Stimulated activated naive CD8-positive, alpha-beta T cell treated with anti-CD3 and anti-CD28 coated beads, Interleukin-15, amount 100 ng/mL, for 72 hours (primary cell): ENCODE data around the gene CADPS2.

ENCODE experiments used
- ATAC-seq: fragments of 150-1000 bp; cut with Tn5 transposase; 2 replicates; pipeline ENCODE4 v1.10.0; 2021; ENCODE audit warnings: mild to moderate bottlenecking, moderate library complexity
- DNase-seq, 2 donors: peaks; one replicate each; pipeline ENCODE4 v3.0.0; 2021 to 2022
- H3K27ac Mint-ChIP-seq, 2 donors: one replicate each; pipeline ENCODE4 v1.8.0; 2022; ENCODE audit warnings: mild to moderate bottlenecking in 2 of 2, mixed read lengths in 2 of 2, moderate library complexity in 2 of 2
- H3K27me3 Mint-ChIP-seq: one replicate; pipeline ENCODE4 v1.8.0; 2022; ENCODE audit warnings: mixed read lengths
- H3K4me1 Mint-ChIP-seq: one replicate; pipeline ENCODE4 v1.8.0; 2022; ENCODE audit warnings: mild to moderate bottlenecking, mixed read lengths
- H3K4me3 Mint-ChIP-seq, 2 donors: one replicate each; pipeline ENCODE4 v1.8.0; 2022; ENCODE audit warnings: mild to moderate bottlenecking in 2 of 2, mixed read lengths in 2 of 2, moderate library complexity in 1 of 2
- H3K9me3 Mint-ChIP-seq, 2 donors: one replicate each; pipeline ENCODE4 v1.8.0; 2022; ENCODE audit warnings: mixed read lengths in 2 of 2

The CADPS2 gene

GRCh38 chr7:122604251-122604650, 282.0 kb downstream of the CADPS2 start:
- H3K4me3 Mint-ChIP-seq = no peak overlapping the region
- H3K9me3 Mint-ChIP-seq = no peaks in the 10 kb centered on the region
- H3K27ac Mint-ChIP-seq = peak overlapping the region in 1 of 2 donors; percentile 76
- H3K27me3 Mint-ChIP-seq = no peaks in the 10 kb centered on the region
- no peak for DNase-seq
- no peaks in the 10 kb centered on the region for H3K4me1 Mint-ChIP-seq
- no peak for ATAC-seq

DNA sequence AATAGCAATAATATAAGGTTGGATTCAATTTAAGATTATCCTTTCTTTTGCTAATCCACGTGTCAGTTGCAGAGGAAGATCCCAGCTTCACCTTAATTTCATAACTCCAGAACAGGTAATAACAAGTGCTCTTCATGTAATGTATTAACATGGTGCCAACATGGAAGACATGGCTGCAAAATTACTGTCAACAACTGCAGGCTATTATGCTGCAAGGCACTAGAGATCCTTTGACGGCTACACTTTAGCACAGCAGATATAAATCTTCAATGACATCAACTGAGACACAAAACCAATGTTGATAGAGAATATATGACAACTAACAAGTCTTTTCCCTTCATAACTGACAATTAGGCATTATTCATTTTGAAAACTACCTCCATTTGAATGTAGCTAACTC, 283.5 kb downstream of the CADPS2 start:
- H3K27ac Mint-ChIP-seq = no peak overlapping the region
- no peak for DNase-seq
- H3K27me3 Mint-ChIP-seq = no peaks in the 10 kb centered on the region
- ATAC-seq = no peak
- no peaks in the 10 kb centered on the region for H3K4me1 Mint-ChIP-seq
- H3K9me3 Mint-ChIP-seq = no peaks in the 10 kb centered on the region
- no peak overlapping the region for H3K4me3 Mint-ChIP-seq

GRCh38 chr7:122600630-122601029, 285.6 kb downstream of the CADPS2 start:
- Mint-ChIP-seq H3K27me3 (no peaks in the 10 kb centered on the region), H3K4me3 (no peak overlapping the region), H3K9me3 (no peaks in the 10 kb centered on the region), H3K4me1 (no peaks in the 10 kb centered on the region), H3K27ac (no peak overlapping the region)
- DNase-seq = no peak
- no peak for ATAC-seq

DNA sequence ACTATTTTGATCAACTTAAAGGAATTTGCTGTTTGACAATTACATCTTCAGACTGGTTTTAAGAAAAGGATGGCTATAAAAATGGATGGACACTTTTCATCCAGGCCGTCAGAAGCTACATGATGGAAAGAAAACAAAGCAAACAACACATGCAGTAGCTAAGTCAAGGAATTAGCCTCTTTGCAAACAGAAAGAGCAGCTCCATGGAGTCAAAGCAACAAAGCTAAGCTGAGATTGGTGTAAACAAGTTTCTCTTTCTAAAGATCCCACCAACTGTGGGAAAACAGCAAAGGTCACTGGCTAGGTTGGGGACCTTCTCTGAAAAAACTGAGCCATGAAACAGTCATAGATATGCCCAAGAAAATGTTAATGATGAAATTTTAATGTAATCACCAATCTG, 286.2 kb downstream of the CADPS2 start:
- no peaks in the 10 kb centered on the region for H3K9me3 Mint-ChIP-seq
- no peak for ATAC-seq
- H3K27me3 Mint-ChIP-seq = no peaks in the 10 kb centered on the region
- H3K4me1 Mint-ChIP-seq = no peaks in the 10 kb centered on the region
- DNase-seq = no peak
- H3K27ac Mint-ChIP-seq = no peak overlapping the region
- no peak overlapping the region for H3K4me3 Mint-ChIP-seq

GRCh38 chr7:122597277-122597676, 289.0 kb downstream of the CADPS2 start:
- Mint-ChIP-seq H3K27ac (no peak overlapping the region), H3K4me1 (no peaks in the 10 kb centered on the region), H3K4me3 (no peak overlapping the region), H3K9me3 (peaks cover 0 to 5% of the 10 kb centered on the region in 2 donors), H3K27me3 (no peaks in the 10 kb centered on the region)
- DNase-seq (no peak), ATAC-seq (no peak)

GRCh38 chr7:122595885-122596284, 290.4 kb downstream of the CADPS2 start:
- ATAC-seq = no peak
- no peak overlapping the region for H3K4me3 Mint-ChIP-seq
- no peak for DNase-seq
- no peaks in the 10 kb centered on the region for H3K27me3 Mint-ChIP-seq
- H3K9me3 Mint-ChIP-seq = peaks cover 0 to 5% of the 10 kb centered on the region in 2 donors
- no peak overlapping the region for H3K27ac Mint-ChIP-seq
- no peaks in the 10 kb centered on the region for H3K4me1 Mint-ChIP-seq

DNA sequence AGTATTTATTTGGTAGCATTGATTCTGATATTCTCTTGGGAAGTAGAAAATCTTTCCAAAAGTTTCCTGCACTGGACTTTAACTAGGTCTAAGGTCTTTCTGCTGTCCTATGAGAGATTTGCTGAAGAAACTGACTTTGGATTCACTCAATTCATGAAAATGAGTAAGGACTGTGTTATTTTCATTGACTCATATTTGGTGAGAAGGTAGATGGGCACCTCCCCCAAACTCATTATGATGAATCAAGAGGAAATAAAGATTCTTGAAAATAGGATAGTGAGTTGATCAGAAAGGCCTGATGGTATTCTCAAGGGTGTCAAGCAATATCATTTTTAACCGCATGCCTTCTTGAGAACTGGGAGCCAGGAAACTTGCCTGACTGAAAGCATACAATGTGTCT, 297.6 kb downstream of the CADPS2 start:
- no peak overlapping the region for H3K4me3 Mint-ChIP-seq
- H3K27ac Mint-ChIP-seq = no peak overlapping the region
- ATAC-seq (no peak), DNase-seq (no peak)
- H3K4me1 Mint-ChIP-seq = no peaks in the 10 kb centered on the region
- no peaks in the 10 kb centered on the region for H3K27me3 Mint-ChIP-seq
- H3K9me3 Mint-ChIP-seq = peaks cover 0 to 3% of the 10 kb centered on the region in 2 donors

- DNase-seq = no peak
- H3K4me3 Mint-ChIP-seq = no peak overlapping the region
These were observed 301.5 kb downstream of the CADPS2 start for GRCh38 chr7:122584676-122585251.

DNA sequence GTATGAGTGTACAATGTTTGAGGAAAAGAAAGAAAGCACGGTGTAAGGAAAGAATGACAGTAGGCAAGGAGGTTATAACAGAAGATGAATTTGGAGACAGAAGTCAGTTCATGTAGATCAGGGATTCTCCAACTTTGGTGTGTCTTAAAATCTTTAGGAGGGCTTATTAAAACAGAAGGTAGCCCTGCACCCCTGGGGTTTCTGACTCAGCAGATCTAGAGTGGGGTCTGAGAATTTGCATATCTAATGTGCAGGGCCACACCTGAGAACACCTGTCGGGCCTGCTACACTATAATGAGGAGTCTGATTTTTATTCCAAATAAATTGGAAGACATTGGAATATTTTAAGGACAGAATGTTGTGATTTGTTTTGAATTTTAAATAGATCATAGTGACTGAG, 307.9 kb downstream of the CADPS2 start:
- H3K4me3 Mint-ChIP-seq = no peak overlapping the region
- H3K9me3 Mint-ChIP-seq = peaks cover 0 to 6% of the 10 kb centered on the region in 2 donors
- H3K27ac Mint-ChIP-seq = no peak overlapping the region
- no peak for ATAC-seq
- H3K4me1 Mint-ChIP-seq = no peaks in the 10 kb centered on the region
- no peaks in the 10 kb centered on the region for H3K27me3 Mint-ChIP-seq
- no peak for DNase-seq

More at GRCh38 chr7:122584676-122585251, 301.5 kb downstream of the CADPS2 start:
- Mint-ChIP-seq H3K4me1 (no peaks in the 10 kb centered on the region), H3K27ac (no peak overlapping the region), H3K9me3 (no peaks in the 10 kb centered on the region), H3K27me3 (no peaks in the 10 kb centered on the region)
- ATAC-seq = no peak

GRCh38 chr7:122577449-122578003, 308.7 kb downstream of the CADPS2 start:
- no peak for ATAC-seq
- Mint-ChIP-seq H3K27me3 (no peaks in the 10 kb centered on the region), H3K27ac (no peak overlapping the region), H3K4me1 (no peaks in the 10 kb centered on the region), H3K9me3 (peaks cover 0 to 6% of the 10 kb centered on the region in 2 donors), H3K4me3 (no peak overlapping the region)
- no peak for DNase-seq

DNA sequence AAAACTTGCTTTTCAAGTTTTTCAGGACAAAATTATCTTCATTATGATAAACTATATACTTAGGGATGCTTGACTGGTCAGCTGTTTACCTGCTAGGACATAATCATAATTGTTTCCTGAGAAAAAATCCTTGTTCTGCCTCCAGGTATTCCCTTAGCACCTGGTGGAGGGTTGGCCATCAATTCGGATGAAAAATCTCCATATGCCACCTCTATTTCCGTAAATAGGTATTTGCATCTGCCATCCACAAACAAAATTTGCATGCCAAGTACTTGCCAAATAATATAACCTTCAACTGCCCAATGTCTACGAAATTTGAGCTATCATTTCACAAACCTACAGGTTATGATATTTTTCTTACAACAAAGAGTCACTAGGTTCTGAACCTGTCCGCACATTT, 313.6 kb downstream of the CADPS2 start:
- peaks cover 2 to 6% of the 10 kb centered on the region in 2 donors for H3K9me3 Mint-ChIP-seq
- H3K4me1 Mint-ChIP-seq = no peaks in the 10 kb centered on the region
- DNase-seq (no peak), ATAC-seq (no peak)
- H3K27ac Mint-ChIP-seq = no peak overlapping the region
- H3K27me3 Mint-ChIP-seq = no peaks in the 10 kb centered on the region
- no peak overlapping the region for H3K4me3 Mint-ChIP-seq

GRCh38 chr7:122561326-122561725, 324.9 kb downstream of the CADPS2 start:
- Mint-ChIP-seq H3K27me3 (no peaks in the 10 kb centered on the region), H3K4me3 (no peak overlapping the region), H3K9me3 (peaks cover 5 to 7% of the 10 kb centered on the region in 2 donors), H3K27ac (no peak overlapping the region), H3K4me1 (no peaks in the 10 kb centered on the region)
- ATAC-seq (no peak), DNase-seq (no peak)

- ATAC-seq (no peak), DNase-seq (no peak)
- Mint-ChIP-seq H3K9me3 (peaks cover 0 to 5% of the 10 kb centered on the region in 2 donors), H3K4me3 (no peak overlapping the region), H3K27ac (no peak overlapping the region), H3K27me3 (no peaks in the 10 kb centered on the region), H3K4me1 (no peaks in the 10 kb centered on the region)
These were observed 329.3 kb downstream of the CADPS2 start for GRCh38 chr7:122556873-122557542.

DNA sequence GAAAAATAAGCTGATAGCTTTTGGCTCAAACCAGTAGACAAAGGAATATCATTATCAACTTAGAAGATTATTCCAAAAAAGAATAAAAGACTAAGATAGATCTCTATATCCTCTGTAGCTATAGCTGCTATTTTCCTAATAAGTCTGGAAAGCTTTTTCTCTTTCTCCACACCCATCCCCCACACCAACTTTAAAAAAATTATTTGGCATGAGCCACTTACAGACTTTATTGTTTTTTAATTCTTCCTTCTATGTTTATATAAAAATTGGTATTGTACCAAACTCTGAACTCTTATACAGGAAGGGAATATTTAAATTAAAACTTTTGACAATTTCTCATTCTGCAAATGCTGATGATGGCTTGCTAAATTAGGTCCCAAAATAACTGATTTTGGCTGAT, 330.0 kb downstream of the CADPS2 start:
- Mint-ChIP-seq H3K27ac (no peak overlapping the region), H3K4me1 (no peaks in the 10 kb centered on the region), H3K4me3 (no peak overlapping the region), H3K27me3 (no peaks in the 10 kb centered on the region), H3K9me3 (peaks cover 0 to 5% of the 10 kb centered on the region in 2 donors)
- no peak for ATAC-seq
- no peak for DNase-seq

GRCh38 chr7:122553761-122554160, 332.5 kb downstream of the CADPS2 start:
- H3K4me1 Mint-ChIP-seq = no peaks in the 10 kb centered on the region
- ATAC-seq = no peak
- no peak overlapping the region for H3K27ac Mint-ChIP-seq
- no peaks in the 10 kb centered on the region for H3K9me3 Mint-ChIP-seq
- no peak overlapping the region for H3K4me3 Mint-ChIP-seq
- no peak for DNase-seq
- no peaks in the 10 kb centered on the region for H3K27me3 Mint-ChIP-seq

DNA sequence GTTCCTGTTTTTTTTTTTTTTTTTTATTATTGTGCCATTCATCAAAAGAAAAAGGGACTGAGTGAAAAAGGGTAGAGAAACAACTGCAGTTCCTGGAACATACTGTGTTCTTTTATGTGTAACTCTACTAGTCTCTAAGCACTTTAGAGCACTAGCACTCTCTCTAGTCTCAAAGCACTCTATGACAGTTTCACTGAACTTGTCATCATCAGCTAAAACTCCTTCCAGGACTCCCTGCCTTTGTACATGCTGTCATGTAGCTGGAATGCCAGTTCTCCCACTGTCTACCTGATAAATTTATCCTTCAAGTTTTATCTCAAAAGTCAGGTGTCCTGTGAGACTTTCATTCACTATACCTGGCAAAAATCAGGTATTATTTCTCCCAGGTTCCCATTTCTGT, 333.5 kb downstream of the CADPS2 start:
- Mint-ChIP-seq H3K4me3 (no peak overlapping the region), H3K9me3 (no peaks in the 10 kb centered on the region), H3K27ac (no peak overlapping the region), H3K27me3 (no peaks in the 10 kb centered on the region), H3K4me1 (no peaks in the 10 kb centered on the region)
- no peak for DNase-seq
- no peak for ATAC-seq
